Stimulated activated CD8-positive, alpha-beta memory T cell treated with anti-CD3 and anti-CD28 coated beads, Interleukin-7, amount 100 ng/mL, for 48 hours (primary cell): Measurements from ENCODE around the gene ROMO1.
"Not testable (repeated sequence)": the region's sequence is repeated elsewhere in the genome, so short reads cannot be mapped to it uniquely, and the experiment has no call there.

Experiments
- DNase-seq, 2 donors: peaks; one replicate each; pipeline ENCODE4 v3.0.0-alpha.2; 2020; ENCODE audit warnings: low read depth in 1 of 2; ENCODE audit errors: extremely low read depth in 1 of 2

ROMO1 gene

DNA sequence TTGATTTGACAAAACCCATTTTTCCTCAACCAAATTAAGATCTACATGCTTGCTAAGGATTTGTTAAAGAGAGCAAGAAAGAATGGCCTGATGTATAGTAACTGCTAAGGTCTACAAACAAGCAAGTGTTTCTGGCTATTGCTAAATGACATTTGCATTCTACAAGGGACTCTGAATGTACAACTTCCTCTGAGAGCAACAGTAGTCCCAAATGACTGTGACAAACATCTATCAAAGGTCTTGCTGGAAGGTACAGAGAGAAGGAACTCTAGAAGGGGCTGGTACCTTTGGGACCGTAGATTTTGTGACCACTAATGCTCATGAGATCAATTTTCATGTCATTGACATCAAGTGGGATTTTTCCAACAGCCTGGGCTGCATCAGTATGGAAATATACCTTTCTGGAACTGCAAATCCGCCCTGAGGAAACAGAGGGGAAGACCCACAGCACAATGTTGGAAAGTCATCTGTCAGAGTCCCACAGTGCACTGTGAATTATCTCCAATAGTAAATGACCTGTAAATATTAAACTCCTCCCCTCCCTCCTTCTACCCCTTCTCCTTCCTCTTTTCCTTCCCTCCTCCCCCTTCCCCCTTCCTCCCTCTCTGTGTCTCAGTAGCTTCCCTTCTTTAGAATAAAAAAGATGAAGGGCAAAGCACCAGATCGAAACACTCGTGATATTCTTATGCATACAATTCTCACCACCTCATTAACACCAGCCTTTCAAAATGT, 18.6 kb upstream of the ROMO1 start:
- no peak for DNase-seq

DNA sequence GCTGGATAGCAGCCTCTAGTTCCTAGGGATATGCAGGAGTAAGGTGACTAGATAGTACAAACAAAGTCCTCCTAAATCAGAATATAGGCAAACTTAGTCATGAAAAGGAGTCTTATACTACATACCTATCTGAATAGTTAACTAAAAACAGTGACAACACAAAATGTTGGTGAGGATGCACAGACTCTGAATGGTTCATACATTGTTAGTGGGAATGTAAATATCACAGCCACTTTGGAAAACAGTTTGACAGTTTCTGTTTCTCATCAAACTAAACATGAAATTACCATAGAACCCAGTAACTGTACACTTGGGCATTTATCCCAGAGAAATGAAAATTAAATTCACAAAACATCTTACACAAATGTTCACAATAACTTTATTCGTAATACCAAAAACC, 17.2 kb upstream of the ROMO1 start:
- no peak for DNase-seq

DNA sequence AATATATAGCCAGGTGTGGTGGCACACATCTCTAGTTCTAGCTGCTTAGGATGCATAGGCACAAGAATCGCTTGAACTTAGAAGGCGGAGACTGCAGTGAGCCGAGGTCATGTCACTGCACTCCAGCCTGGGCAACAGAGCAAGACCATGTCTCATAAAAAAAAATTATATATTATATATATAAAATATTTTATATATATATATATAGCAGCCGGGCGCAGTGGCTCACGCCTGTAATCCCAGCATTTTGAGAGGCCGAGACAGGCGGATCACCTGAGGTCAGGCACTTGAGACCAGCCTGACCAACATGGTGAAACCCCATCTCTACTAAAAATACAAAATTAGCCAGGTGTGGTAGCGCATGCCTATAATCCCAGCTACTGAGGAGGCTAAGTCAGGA, 13.8 kb upstream of the ROMO1 start:
- not testable (repeated sequence) for DNase-seq

DNA sequence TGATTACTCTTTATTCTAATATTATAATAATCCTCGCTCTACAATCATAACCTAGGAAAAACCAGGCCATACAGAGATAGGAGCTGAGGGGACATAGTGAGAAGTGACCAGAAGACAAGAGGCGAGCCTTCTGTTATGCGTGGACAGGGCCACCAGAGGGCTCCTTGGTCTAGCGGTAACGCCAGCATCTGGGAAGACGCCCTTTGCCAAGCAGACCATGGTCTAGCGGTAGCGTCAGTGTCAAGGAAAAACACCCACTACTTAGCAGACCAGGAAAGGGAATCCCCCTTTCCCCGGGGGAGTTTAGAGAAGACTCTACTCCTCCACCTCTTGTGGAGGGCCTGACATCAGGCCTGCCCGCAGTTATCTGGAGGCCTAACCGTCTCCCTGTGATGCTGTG, 12.3 kb upstream of the ROMO1 start:
- not testable (repeated sequence) for DNase-seq

DNA sequence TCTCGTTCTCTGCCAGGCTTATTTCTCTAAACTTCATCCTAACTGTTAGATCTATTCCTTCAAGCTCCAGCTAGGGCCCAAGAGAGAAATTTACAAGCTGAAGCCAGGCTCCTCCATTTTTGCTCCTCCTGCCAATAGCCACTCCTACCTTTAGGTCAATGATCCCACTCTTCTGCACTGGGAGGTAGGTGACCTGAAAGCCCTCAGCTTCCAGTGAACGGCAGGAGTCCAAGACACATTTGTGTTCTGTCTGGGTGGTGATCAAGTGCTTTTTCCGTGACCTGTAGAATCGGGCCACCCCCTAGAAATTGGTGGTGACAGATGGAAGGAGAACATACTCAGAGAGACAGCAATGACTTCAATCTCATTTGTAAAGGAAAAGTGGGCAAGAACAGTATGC, 8.9 kb upstream of the ROMO1 start:
- no peak for DNase-seq

DNA sequence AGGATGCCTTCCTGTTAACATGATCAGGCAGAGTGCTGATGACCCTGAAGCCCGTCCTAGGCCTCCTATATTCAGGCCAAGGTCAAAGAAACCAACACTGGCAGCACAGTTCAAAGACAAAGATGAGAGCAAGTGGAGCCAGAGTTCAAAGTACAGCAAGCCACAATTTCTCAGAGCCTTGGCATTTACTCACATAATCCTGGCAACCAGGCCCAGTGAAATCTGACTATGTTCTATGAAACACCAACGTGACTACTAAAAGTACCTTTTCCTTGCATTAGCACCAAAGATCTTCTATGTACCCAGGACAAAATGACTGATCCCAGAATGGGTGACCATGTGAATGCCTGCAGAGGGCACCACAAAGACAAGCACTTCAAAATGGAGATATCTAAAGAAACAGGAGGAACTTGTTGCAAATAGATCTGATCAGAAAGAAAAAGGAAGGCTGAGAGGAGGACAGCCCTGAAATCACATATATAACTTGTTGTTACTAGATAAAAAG, 3.9 kb upstream of the ROMO1 start:
- DNase-seq, result no peak

DNA sequence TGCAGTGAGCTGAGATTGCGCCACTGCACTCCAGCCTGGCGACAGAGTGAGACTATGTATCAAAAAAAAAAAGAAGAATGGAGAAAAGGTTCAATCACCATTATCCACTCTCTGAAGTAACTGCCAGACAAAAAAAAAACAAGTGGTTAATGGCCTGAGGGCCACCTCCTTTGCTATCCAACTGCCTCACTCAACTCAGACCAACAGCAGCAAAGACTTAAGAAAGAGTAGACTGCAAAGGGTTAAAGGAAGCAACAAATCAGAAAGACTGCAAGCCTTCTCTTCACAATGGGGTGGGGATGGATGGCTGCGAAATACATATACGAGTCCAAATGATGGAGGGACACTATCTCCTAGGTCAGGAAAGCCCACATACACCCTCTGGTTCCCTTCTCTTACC, 3.2 kb upstream of the ROMO1 start:
- DNase-seq, result no peak

DNA sequence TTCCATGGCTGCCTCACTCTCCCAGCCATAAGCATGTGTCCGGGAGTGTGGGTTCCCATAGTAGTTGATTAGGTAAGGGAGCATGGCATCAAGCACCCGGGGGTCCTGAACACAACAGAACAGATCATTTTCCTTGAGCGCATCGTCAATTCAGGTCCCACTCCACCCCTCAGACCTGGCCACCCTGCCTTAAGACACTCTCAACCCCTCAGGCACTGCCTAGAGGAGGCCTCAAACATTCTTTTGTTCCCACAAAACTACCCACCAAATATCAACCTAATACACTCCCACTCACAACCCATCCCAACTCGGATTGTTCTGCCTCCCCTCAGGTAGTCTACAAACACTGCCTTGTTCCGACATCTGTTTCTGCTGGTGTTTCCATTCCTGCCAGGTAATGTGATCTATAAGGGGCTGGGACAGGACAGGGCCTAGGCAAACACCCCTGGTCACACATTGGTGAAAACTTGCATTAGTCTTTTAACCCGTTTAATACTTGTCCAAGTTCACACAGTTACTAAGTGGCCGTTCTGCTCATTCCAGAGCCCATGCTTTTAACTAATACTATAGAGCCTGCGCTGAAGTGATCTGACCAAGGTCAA, 1.4 kb upstream of the ROMO1 start:
- DNase-seq, result no peak

DNA sequence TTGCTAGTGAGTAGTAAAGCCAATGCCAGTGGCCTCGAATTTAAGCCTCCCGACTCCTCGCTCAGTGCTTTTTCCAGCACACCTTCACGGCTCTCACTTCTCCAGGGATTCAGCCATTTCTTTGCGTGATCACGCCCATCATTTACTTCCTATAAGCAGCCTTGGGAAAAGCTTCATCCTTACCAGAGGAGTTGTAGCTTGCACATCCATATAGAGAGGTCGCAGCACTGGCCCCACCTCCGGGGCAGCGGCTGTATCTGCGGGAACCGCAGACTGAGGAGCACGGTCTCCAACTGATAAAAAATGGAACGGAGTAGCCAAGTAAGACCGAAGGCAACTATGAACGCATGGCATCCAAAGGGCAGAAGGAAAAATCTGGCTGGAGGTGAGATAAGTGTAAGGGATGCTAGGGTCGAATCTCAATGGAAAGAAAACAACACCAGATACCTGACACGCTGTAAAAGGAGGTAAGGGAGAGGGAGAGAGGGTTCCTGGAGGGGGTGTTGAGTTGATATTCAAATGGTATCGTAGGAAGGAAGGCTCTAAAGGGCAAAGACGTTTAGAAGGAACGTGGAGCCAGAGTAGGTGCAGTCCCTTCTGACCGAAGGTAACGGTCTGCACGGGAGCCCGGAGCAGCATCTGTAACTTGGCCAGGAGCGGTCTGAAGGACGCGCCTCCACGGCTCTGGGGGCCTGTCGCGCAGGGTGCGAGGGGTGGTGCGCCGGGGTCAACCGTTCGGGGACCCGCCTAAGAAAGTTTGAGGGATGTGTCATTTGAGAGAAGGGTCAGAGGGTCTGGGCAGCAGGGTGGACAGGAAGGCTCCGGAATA, 693 bp upstream of the ROMO1 start:
- DNase-seq, result no peak

DNA sequence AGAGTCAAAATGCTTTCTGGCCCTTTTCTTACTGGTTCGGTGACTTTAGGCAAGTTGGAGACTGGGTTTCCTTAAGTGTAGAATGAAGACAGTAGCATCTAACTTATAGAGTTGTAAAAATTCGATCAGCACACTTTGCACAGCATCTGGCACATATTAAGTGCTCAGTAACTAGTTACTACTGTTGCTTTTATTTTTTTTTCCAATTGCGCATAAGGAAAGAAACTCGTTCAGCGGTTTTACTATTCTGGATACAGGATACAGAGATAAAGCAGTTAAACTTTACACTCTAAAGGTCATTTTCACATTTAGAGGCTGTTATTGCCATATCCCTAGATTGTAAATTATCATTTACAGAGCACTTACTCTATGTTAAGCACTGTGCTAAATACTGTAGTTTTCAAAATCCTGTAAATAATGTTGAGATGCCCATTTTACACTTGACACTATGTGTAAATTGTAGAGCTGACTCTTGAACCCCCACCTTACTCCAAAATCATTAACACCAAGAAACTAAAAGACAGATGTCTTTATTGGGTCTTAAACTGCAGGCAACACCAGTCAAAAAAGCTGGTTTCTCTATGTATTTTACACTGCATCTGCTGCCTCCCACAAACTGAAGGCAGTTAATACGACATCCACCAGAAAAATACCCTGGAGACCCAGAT, 886 bp downstream of the ROMO1 start:
- no peak for DNase-seq

DNA sequence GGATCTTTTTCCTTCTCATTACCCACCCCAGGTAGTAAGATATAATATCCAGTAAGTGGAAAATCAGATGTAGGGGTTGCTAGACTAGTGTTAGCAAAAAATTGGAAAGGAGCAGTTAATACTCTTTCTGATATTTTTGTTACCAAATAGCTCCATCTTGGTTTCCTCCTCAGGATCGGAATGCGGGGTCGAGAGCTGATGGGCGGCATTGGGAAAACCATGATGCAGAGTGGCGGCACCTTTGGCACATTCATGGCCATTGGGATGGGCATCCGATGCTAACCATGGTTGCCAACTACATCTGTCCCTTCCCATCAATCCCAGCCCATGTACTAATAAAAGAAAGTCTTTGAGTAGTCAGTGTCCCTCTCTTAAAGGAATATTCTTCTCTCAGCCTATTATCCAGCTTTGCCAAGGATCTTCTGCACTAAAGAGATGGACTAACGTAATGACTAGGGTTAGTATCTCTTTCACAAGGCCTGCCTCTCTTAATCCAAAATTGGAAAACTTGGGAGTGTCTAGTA, 1.5 kb downstream of the ROMO1 start:
- DNase-seq, result no peak

DNA sequence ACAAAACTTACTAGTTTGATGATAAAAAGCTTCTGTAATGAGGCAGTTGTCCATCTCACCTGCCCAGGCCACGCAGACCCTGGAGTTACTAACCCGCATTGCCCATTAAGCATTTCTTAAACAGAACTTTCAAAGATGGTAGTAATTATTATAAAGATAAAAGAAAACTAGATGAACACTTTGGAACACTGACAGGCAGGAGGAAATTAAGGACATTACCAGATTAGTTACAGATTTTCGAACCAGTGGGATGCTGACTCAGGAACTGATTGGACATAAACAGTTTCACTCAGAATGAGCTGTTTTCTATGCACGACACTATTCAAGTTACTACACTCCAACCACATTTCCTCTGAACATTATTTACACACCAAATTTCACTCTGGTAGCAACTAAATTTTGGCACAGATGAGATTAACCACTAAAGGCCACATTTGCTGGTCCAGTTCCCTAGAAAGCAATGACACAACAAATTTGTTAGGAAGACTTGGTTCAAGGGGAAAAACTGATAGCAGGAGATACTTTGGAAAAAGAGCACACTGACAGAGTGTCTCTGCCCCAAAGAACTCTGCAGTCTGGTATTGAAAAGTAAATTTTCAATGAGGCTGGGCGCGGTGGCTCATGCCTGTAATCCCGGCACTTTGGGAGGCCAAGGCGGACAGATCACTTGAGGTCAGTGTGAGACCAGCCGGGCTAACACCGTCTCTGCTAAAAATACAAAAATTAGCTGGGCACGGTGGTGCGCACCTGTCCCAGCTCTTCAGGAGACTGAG, 3.0 kb downstream of the ROMO1 start:
- no peak for DNase-seq

DNA sequence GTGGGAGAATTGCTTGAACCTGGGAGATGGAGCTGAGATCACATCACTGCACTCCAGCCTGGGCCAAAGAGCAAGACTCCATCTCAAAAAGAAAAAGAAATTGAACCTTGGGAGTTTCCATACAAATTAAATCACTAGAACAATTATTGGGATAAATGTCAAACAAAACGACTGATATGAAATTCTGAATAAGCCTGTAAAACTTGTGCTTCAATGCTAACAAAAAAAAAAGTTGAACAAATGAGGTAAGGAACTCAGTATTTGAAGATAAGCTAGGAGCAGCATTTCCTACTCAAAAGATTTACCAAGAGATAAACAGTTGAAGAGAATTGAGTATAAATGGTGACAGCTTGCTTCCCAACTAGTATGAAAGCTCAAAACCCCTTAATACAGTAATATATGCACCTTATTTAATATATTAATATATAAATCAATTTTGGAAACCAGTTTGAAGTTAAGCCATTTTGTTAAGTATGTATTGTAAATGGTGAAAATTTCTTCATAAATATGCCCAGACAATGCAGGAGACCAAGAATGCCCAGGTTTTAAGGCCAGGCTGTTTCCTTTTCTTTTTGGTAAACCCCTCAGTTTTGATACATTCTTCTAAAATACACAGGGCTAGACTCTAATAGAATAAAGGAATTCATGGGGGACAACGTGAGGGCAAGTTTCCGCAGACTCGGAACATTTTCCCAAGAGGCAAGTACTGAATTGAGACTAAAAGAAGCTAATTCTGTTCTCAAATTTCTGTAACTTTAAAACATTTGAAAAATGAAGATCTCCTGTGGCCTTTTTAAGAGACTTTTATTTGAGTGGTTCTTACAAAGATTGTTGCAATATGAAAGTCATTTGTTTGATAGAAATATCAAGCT, 3.9 kb downstream of the ROMO1 start:
- no peak for DNase-seq

DNA sequence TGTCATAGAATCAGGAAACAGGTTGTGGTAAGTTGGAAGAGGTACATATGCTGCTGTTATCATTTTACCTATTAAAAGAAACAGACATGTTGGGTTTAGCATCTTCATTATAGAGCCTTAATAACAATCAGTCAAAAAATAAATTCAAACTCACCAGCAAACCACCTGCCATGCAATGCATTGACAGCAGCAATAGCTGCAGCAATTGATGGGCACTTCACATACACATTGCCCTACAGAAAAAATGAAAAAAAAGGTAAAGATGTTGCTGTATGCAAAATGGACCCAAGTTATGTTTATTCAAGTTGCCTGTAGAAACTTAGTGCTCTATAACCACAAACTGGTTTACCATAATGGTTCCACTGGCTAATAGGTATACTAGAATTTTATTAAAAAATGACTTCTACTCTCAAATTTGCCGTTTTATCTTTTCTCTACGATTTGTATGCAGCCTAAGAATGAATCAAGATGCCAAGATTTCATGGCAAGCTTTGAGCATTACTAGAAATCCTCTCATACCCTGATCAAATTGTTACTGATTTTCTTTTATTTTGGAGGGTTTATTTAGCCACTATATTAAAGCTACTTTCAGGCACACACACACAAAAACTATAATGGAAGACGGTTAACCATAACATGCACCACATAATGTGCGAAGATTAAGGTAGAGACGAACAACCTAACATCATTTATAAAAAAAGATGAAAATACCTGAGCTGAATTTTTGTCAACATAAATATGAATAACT, 5.5 kb downstream of the ROMO1 start:
- no peak for DNase-seq

DNA sequence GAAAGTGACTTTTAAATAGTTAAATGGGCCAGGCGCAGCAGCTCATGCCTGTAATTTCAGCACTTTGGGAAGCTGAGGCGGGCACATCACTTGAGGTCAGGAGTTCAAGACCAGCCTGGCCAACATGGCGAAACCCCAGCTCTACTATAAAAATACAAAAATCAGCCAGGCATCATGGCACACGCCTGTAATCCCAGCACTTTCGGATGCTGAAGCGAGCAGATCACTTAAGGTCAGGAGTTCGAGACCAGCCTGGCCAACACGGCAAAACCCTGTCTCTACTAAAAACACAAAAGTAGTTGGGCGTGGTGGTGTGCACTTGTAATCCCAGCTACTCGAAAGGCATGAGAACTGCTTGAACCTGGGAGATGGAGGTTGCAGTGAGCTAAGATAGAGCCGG, 6.7 kb downstream of the ROMO1 start:
- not testable (repeated sequence) for DNase-seq

DNA sequence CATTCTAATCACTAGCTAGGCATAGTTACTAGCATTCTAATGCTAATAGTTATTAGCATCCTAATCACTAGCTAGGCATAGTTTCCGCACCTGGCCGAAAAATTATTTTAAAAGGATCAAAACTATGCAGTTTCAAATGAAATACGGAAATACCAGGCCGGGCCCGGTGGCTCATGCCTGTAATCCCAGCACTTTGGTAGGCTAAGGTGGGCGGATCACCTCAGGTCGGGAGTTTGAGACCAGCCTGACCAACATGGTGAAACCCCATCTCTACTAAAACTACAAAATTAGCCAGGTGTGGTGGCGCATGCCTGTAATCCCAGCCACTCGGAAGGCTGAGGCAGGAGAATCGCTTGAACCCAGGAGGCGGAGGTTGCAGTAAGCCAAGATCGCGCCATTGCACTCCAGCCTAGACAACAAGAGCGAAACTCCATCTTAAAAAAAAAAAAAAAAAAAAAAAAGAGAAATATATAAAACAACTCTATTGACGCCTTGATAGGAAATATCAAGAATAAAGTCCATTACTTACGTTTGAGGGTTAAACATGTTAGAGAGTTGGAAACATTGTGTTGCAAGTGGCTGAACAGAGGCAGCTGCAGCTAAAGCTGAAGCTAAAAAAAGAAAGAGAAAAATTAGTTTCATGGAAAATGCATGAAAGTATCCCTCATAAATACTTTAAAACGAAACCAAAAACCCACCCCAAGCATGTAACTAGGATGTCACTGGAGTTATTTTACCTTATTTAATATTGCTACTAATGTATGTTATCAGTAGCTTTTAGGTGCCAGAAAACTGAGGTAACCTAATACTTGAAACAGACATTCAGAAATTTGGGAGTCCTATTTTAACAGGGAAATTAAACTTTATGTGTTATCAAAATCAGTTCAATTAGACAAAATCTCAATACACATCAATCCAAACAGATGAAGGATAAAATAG, 7.7 kb downstream of the ROMO1 start:
- DNase-seq, result not testable (repeated sequence)

DNA sequence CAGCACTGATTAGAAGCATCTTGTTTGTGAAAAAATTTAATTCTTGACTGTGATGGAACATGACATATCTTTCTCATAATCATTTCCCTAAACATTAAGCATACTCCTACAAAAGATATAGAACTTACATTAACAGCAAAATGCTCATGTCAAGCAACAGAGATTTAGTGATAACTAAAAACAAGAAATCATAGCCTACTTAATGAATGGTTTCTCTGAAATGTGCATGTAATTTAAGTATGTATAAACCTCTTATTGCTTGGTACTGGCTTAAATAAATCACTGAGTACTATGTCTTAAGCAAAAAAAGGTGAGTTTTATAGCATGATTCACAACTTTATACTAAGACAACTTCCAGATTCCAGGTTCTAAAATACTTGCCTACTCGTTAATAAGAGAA, 9.3 kb downstream of the ROMO1 start:
- no peak for DNase-seq

DNA sequence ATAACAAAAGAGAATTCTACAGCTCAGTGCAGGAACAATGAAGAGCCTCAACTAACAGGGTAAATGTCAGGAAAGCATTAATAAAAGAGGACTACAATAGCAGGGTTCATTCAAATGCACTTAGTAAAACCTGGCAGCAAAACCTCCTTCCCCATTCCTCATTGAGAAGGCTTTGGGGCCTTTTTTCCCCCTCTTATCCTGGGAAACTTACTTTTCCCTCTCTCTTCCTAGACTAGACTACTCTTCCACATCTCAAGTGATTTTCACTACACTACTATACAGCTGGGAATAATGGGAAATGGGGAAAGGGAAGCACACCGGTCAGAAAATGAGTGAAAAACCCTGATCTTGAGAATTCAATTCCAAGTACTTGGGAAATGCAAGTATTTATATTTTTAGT, 10.1 kb downstream of the ROMO1 start:
- DNase-seq, result no peak
